ENCODE measurements around the gene FBXL3. TPM values are rescaled to one million over a fixed set of nuclear protein-coding genes. Genes with fewer than 3 reads are reported as not detected.
A peak's percentile ranks its signal among the peaks of the same experiment; 100 is the strongest.

The FBXL3 gene
- total and polyA plus RNA-seq, 2 donors (not counting 1 experiment from before 2014, with no cell fraction given): 48.5 to 61.8 TPM

GRCh38 chr13:77042566-77043177, 15.7 kb upstream of the FBXL3 start:
- Histone ChIP-seq H3K4me2 (ENCODE audit: extremely low read depth, insufficient read depth, low read length) (no peak overlapping the region), H4K20me1 (ENCODE audit: control insufficient read depth, extremely low read depth, insufficient read depth, low read length) (no peaks in the 10 kb centered on the region), H3K9me3 (ENCODE audit: control insufficient read depth, insufficient read depth, low read depth, low read length) (no peaks in the 10 kb centered on the region), H2AFZ (ENCODE audit: low read length) (no peak overlapping the region), H3K27ac (ENCODE audit: insufficient read depth, low read length) (no peak overlapping the region), H3K4me1 (ENCODE audit: control insufficient read depth, extremely low read depth, insufficient read depth, low read length) (no peaks in the 10 kb centered on the region), H3K4me3 (replicated peaks in 1 of 4; ENCODE audit: control extremely low read depth in 1 of 4, insufficient read depth in 1 of 4, low read depth in 3 of 4, low read length in 4 of 4) (no peak overlapping the region), H3K9ac (ENCODE audit: insufficient read depth, low read length) (no peak overlapping the region), H3K27me3 (ENCODE audit: control insufficient read depth, insufficient read depth, low read length) (no peaks in the 10 kb centered on the region), H3K36me3 (ENCODE audit: control insufficient read depth, insufficient read depth, low read length) (peaks cover 3% of the 10 kb centered on the region), H3K79me2 (ENCODE audit: control insufficient read depth, insufficient read depth, low read length) (no peaks in the 10 kb centered on the region)
- DNase-seq (ENCODE audit: low read depth in 2 of 2): peak in 1 of 2 donors; percentile 11
- TF ChIP-seq CTCF (conservative IDR thresholded peaks at IDR 0.05 in 1 of 2, IDR thresholded peaks at IDR 0.05 in 1 of 2; ENCODE audit: low read depth in 1 of 2, low read length in 2 of 2) (no peak), EZH2 (IDR thresholded peaks at IDR 0.05; ENCODE audit: low read length, missing control alignments) (no peak)

GRCh38 chr13:77040835-77041234, 13.9 kb upstream of the FBXL3 start:
- H2AFZ ChIP-seq (ENCODE audit: low read length): no peak overlapping the region
- H3K79me2 ChIP-seq (ENCODE audit: control insufficient read depth, insufficient read depth, low read length): no peaks in the 10 kb centered on the region
- no peak overlapping the region for H3K4me3 ChIP-seq (replicated peaks in 1 of 4; ENCODE audit: control extremely low read depth in 1 of 4, insufficient read depth in 1 of 4, low read depth in 3 of 4, low read length in 4 of 4)
- TF ChIP-seq EZH2 (IDR thresholded peaks at IDR 0.05; ENCODE audit: low read length, missing control alignments) (no peak), CTCF (conservative IDR thresholded peaks at IDR 0.05 in 1 of 2, IDR thresholded peaks at IDR 0.05 in 1 of 2; ENCODE audit: low read depth in 1 of 2, low read length in 2 of 2) (no peak)
- H3K36me3 ChIP-seq (ENCODE audit: control insufficient read depth, insufficient read depth, low read length): peaks cover 3% of the 10 kb centered on the region
- no peak overlapping the region for H3K9ac ChIP-seq (ENCODE audit: insufficient read depth, low read length)
- H3K4me1 ChIP-seq (ENCODE audit: control insufficient read depth, extremely low read depth, insufficient read depth, low read length): no peaks in the 10 kb centered on the region
- H3K4me2 ChIP-seq (ENCODE audit: extremely low read depth, insufficient read depth, low read length): no peak overlapping the region
- H3K27me3 ChIP-seq (ENCODE audit: control insufficient read depth, insufficient read depth, low read length): no peaks in the 10 kb centered on the region
- H4K20me1 ChIP-seq (ENCODE audit: control insufficient read depth, extremely low read depth, insufficient read depth, low read length): no peaks in the 10 kb centered on the region
- H3K27ac ChIP-seq (ENCODE audit: insufficient read depth, low read length): no peak overlapping the region
- no peaks in the 10 kb centered on the region for H3K9me3 ChIP-seq (ENCODE audit: control insufficient read depth, insufficient read depth, low read depth, low read length)
- DNase-seq (ENCODE audit: low read depth in 2 of 2): no peak

GRCh38 chr13:77040076-77040475, 13.1 kb upstream of the FBXL3 start:
- Histone ChIP-seq H3K9ac (ENCODE audit: insufficient read depth, low read length) (no peak overlapping the region), H3K4me3 (replicated peaks in 1 of 4; ENCODE audit: control extremely low read depth in 1 of 4, insufficient read depth in 1 of 4, low read depth in 3 of 4, low read length in 4 of 4) (no peak overlapping the region), H3K27me3 (ENCODE audit: control insufficient read depth, insufficient read depth, low read length) (no peaks in the 10 kb centered on the region), H4K20me1 (ENCODE audit: control insufficient read depth, extremely low read depth, insufficient read depth, low read length) (no peaks in the 10 kb centered on the region), H3K4me1 (ENCODE audit: control insufficient read depth, extremely low read depth, insufficient read depth, low read length) (no peaks in the 10 kb centered on the region), H3K27ac (ENCODE audit: insufficient read depth, low read length) (no peak overlapping the region), H3K79me2 (ENCODE audit: control insufficient read depth, insufficient read depth, low read length) (no peaks in the 10 kb centered on the region), H2AFZ (ENCODE audit: low read length) (no peak overlapping the region), H3K36me3 (ENCODE audit: control insufficient read depth, insufficient read depth, low read length) (peaks cover 1% of the 10 kb centered on the region), H3K9me3 (ENCODE audit: control insufficient read depth, insufficient read depth, low read depth, low read length) (no peaks in the 10 kb centered on the region), H3K4me2 (ENCODE audit: extremely low read depth, insufficient read depth, low read length) (no peak overlapping the region)
- TF ChIP-seq EZH2 (IDR thresholded peaks at IDR 0.05; ENCODE audit: low read length, missing control alignments): no peak
- no peak for TF ChIP-seq CTCF (conservative IDR thresholded peaks at IDR 0.05 in 1 of 2, IDR thresholded peaks at IDR 0.05 in 1 of 2; ENCODE audit: low read depth in 1 of 2, low read length in 2 of 2)
- no peak for DNase-seq (ENCODE audit: low read depth in 2 of 2)
